Kidney epithelial cell (primary cell): ENCODE data around the gene ACOX1. TPM values are rescaled to one million over a fixed set of nuclear protein-coding genes. Genes with fewer than 3 reads are reported as not detected.

Source experiments
- DNase-seq: peaks from one replicate; pipeline ENCODE4 v3.0.0-alpha.2; 2010; ENCODE audit warnings: low read depth
- H3K27me3 ChIP-seq: 2 replicates; pipeline ENCODE4 v1.6.0; 2011; ENCODE audit warnings: low read length; ENCODE audit not compliant: control insufficient read depth, insufficient read depth
- H3K36me3 ChIP-seq: 2 replicates; pipeline ENCODE4 v1.5.1; 2011; ENCODE audit warnings: low read length; ENCODE audit not compliant: control insufficient read depth, insufficient read depth
- H3K4me3 ChIP-seq: 2 replicates; pipeline ENCODE4 v1.5.1; 2011; ENCODE audit warnings: low read depth, mild to moderate bottlenecking, control low read depth, low read length
- total RNA-seq: library from RNA; depleted of rRNA; stranded (reverse); fragments of >200 nt; gene quantifications from 2 replicates; pipeline ENCODE4 v1.2.3, GENCODE V29; 2015
- TF ChIP-seq, protein P1 (sequence below): IDR thresholded peaks from 2 replicates; pipeline ENCODE4 v1.5.1; 2011; ENCODE audit warnings: mild to moderate bottlenecking, moderate library complexity, low read length, control low read depth, inconsistent platforms; ENCODE audit not compliant: insufficient read depth, poor library complexity, severe bottlenecking

ACOX1 gene
- total RNA-seq, result 40.1 and 41.1 TPM in 2 replicates

DNA sequence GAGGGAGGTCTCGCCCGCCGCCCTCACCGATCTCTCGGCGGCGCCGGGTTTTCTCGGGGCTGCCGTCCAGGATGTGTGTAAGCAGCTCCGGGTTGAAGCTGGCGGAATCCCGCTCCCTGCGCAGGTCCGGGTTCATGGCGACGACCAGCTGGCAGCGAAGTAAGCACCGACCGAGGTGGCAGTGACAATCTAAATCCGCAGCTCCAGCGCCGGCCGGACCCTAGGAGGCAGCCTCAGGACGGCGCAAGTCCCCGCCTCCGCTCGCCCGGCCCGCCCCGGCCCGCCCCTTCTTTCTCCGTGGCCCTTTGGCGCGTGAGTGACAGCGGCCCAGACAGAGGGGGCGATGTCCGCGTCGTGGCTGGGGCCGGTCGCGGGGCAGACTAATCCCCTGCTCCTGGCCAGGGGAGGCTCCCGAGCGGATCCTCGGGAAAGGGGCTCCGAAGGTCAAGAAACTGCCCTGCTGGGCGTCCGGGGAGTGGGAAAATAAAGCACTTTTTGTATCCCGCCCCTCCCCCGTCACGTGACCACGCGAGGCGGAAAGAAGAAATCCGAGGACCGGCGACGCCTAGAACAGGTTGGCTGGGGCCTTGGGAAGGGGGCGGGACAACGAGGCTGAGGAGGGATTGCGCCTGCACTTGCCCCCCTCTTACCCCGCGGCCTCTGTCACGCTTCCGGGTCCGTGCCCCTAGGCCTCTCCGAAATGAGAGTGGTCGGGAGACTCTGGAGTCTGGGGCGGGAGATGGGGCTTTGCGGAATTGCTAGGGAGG lies at the start of gene ACOX1, which contains the start of gene TEN1:
Gene ACOX1, minus strand, starts transcription at position 229 of the 767 bp plus-strand sequence. Its CDS starts 93 bp downstream, at position 136.
Gene TEN1, plus strand, starts transcription at position 303 of the 767 bp plus-strand sequence. CDS start 6,953 bp downstream, outside the sequence.
- TF ChIP-seq, protein P1, sequence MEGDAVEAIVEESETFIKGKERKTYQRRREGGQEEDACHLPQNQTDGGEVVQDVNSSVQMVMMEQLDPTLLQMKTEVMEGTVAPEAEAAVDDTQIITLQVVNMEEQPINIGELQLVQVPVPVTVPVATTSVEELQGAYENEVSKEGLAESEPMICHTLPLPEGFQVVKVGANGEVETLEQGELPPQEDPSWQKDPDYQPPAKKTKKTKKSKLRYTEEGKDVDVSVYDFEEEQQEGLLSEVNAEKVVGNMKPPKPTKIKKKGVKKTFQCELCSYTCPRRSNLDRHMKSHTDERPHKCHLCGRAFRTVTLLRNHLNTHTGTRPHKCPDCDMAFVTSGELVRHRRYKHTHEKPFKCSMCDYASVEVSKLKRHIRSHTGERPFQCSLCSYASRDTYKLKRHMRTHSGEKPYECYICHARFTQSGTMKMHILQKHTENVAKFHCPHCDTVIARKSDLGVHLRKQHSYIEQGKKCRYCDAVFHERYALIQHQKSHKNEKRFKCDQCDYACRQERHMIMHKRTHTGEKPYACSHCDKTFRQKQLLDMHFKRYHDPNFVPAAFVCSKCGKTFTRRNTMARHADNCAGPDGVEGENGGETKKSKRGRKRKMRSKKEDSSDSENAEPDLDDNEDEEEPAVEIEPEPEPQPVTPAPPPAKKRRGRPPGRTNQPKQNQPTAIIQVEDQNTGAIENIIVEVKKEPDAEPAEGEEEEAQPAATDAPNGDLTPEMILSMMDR, result peak; percentile 10
- Histone ChIP-seq H3K27me3 (no peaks in the 10 kb centered on the region), H3K4me3 (peak within 1 kb of the TSS; percentile 77), H3K36me3 (no peaks in the 10 kb centered on the region)
- DNase-seq, result peak; percentile 80

DNA sequence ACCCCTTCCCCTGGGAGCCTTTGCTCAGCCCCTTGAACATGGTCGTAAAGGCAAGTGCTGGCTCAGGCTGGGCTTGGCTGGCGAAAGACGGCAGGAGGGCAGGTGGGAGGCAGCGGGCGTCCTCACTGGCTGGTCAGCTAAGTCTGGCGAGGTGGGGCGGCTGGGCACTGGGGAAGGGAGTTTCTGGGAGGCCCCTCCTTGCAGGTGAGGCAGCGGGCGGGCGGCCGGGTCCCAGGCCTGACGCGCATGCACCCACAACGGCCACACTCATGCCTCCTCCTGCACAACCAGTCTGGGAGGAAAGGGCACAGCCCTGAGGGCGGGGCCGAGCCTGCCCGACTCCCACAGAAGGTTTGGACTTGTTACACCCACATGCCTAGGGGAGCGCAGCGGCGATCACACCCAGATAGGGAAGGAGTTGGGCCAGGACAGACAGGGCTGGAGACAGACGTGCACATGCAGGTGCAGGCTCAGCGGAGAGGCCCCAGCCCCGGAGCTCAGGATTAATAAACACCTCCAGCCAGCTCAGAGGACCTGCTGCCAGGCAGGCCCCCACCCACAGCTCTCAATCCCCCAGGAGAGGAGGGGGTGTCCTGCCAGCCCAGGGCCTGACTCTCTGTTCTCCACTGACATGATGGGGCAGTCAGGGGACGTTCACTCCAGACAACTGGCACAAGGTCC lies 48.3 kb upstream of the ACOX1 start, which contains the start of gene EVPL:
Gene EVPL, minus strand, starts transcription at position 148 of the 681 bp plus-strand sequence. Its CDS starts 108 bp downstream, at position 40.
- Histone ChIP-seq H3K4me3 (peak within 1 kb of the TSS; percentile 45), H3K27me3 (no peaks in the 10 kb centered on the region), H3K36me3 (no peaks in the 10 kb centered on the region)
- TF ChIP-seq, protein P1, result no peak
- DNase-seq, result peak; percentile 32

DNA sequence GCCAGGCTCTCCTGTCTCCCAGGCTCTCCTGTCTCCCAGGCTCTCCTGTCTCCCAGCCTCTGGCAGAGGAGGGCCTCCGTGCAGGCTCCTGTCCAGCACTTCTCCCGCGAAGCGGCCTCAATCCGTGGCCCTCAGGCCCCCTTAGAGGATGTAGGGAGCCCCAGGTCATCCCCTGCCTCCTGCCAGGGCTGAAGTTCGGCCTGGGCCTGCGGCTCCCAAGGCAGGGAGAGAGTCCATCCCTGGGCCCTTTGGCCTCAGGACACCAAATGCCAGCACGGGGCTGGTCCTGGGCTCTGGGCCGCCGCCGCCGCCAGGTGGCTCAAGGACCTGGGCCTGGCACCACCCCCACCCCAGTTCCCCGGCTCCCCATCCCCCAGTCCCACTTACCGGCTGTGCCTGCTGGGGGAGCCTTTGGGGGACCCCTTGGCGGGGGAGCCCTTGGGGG lies 47.8 kb upstream of the ACOX1 start:
- peak overlapping the region; percentile 45 for H3K4me3 ChIP-seq
- H3K36me3 ChIP-seq, result no peaks in the 10 kb centered on the region
- H3K27me3 ChIP-seq, result no peaks in the 10 kb centered on the region
- no peak for DNase-seq
- TF ChIP-seq, protein P1, result peak; percentile 39

DNA sequence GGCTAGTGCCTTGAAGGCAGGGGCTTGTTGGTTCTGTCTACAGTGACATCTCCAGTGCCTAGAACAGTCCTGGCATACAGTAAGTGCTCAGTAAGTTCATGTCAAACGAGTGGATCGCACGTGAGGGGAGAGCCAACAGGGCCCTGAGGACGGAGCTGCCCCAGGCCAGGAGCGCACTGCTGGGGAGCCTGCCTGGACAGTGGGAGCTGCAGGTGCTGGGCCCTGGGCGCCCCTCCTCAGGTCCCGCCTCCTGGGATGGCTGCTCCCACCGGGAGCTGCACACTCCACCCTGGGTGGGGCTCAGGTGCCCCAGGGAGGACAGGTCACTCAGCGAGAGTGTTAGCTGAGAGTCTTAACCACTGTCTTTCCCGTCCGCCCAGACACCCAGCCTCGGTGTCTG lies 46.3 kb upstream of the ACOX1 start:
- no peak overlapping the region for H3K4me3 ChIP-seq
- TF ChIP-seq, protein P1, result no peak

DNA sequence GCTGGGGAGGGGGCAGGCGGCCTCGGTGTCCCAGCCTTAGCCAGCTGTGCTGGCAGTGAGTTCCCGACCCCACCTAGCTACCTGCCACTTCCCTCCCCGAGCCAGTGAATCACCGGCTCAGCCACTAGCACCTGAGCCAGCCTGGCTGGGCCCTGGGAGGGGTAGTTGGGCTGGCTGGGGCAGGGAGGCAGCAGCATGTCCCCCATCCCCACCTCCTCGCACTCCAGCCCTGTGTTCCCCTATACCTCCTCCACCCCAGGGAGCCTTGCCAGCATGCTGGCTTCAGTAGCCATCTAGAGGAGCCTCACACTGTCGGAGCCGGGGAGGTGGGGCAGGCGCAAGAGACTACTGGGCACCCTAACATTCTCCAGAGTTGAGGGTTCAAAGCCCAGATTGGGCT lies 45.4 kb upstream of the ACOX1 start:
- H3K4me3 ChIP-seq, result no peak overlapping the region
- H3K27me3 ChIP-seq, result no peaks in the 10 kb centered on the region
- no peak for DNase-seq
- no peaks in the 10 kb centered on the region for H3K36me3 ChIP-seq
- TF ChIP-seq, protein P1, result no peak

More for the DNA sequence above, 46.3 kb upstream of the ACOX1 start:
- Histone ChIP-seq H3K27me3 (no peaks in the 10 kb centered on the region), H3K36me3 (no peaks in the 10 kb centered on the region)
- DNase-seq, result no peak
